GM18526 (cell line): ENCODE measurements around the gene SZRD1.

Experiments used
- POLR2A ChIP-seq: IDR thresholded peaks from 3 replicates; pipeline ENCODE4 v1.6.1; 2011; ENCODE audit not compliant: insufficient read length; ENCODE audit errors: extremely low read depth

The SZRD1 gene

GRCh38 chr1:16441282-16441665 is 74.2 kb downstream of the SZRD1 start:
- TF ChIP-seq POLR2A: no peak

DNA sequence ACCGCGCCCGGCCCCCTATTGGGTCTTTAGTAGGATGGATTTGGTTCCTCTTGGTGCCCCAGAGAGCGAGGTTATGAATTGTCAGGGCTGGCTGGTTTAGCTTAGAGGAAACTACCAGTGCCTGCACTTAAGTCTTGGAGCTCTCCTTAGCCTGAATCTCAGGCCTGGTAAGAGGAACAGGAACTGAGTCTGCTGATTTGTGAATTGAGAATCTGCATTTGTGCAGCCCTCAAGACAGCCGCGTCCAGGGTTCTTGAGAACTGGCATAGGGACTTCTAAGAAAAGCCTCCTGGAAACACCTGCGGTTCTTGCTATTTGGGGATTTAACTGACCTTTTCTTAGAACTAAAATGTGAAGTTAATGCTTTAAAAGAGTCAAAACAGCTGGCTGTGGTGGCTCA is 75.2 kb downstream of the SZRD1 start:
- no peak for TF ChIP-seq POLR2A

DNA sequence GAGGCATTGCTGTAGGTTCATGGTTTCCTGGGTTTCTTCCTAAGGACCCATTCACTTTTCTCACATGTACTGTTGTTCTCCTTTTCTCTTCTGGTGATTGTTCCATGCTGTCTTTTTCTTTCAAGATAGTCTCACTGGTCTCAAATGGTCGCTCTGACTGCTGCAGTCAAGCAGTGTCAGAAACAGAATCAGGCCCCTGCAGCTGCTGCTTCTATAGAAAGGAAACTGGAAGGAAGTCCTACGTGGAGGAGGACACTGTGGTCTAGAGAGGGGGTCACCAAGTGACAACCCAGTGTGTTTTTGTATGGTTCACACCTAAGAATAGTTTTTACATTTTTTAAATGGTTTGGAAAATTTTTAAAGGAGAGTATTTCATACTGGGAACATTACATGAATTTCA is 75.9 kb downstream of the SZRD1 start:
- no peak for TF ChIP-seq POLR2A

DNA sequence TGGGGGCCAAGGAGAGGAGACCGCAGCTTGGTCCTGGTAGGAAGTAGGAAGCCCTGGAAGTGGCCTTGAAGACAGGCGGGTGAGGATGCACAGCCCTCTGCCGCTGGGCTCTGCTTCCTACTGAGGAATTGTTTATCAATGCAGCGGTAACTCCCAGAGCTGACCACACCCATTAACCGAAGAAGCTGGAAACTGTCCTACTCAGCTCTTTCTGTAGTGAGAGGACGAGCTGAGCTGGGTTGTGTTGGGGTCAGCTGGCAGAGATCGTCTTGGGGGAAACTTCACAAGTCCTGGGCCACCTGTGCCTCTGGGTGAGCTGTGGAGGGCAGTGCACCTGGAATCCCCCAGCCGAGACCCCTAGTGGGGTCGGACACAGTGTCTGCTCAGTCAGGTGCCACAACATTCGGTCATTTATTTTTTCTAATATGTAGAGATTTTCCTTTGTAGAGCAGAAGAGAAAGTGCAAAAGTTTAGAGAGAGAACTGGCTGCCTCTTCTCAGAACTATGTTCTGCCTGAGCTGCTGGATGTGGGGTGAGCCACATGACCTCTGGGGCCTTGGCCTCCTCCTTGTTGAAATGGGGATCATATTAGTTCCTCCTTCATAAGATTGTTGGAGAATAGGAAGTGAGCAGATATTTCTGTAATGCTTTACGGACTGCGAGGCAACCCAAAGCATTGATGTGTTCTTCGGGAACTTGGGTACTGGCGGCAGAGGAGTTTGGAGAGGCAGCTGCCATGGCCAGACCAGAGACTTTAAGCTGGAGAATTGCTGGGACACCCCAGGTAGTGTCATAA is 77.1 kb downstream of the SZRD1 start:
- TF ChIP-seq POLR2A: no peak

DNA sequence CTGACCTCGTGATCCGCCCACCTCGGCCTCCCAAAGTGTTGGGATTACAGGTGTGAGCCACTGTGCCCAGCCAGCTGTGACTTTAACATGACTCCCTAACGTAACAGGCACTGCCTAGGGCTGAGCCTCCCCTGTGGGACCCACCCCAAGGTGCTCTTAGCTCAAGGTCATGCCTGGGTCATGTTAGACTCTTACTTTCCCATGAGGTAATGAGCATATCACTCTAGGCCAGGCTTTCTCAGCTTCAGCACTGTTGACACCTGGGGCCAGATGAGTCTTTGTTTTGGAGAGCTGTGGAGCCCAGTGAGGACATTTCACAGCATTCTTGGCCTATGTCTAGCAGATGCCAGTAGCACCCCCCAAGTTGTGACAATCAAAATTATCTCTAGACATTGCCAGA is 78.0 kb downstream of the SZRD1 start:
- TF ChIP-seq POLR2A: no peak

DNA sequence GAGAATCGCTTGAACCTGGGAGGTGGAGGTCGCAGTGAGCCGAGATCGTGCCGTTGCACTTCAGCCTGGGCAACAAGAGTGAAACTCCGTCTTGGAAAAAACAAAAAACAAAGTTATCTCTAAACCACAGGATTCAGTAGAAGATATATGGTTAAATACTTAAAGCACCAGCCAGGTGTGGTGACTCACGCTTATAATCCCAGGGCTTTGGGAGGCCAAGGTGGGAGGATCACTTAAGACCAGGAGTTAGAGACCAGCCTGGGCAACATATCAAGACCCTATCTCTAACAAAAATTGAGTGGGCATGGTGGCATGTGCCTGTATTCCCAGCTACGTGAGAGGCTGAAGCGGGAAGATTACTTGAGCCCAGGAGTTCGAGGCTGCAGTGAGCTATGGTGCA is 79.1 kb downstream of the SZRD1 start:
- TF ChIP-seq POLR2A: no peak

DNA sequence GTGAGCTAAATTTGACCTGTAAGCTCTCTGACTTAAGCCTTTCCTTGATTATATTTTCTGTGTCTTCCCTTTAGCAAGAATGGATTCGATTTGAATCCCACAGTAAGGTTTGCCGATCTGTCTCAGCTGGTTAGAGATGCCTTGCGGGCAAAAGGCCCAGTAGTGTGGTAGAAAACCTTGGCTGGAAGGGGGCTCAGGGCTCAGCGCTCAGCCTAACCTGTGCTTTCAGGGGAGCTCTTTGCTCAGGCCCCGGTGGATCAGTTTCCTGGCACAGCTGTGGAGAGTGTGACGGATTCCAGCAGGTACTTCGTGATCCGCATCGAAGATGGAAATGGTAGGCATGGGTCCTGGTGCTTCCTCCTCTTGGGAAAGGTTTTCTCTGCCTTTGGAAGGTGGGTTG is 80.6 kb downstream of the SZRD1 start:
- TF ChIP-seq POLR2A: no peak
